IMR-90 (cell line): Measurements from ENCODE around the gene ATP5F1B.

Experiments
- CTCF ChIP-seq: conservative IDR thresholded peaks from 2 replicates; pipeline ENCODE4 v1.5.1; 2012; ENCODE audit warnings: mild to moderate bottlenecking, low read depth, low read length, improper control_type of control experiment
- POLR2A ChIP-seq: IDR thresholded peaks from 2 replicates; pipeline ENCODE4 v1.6.1; 2012; ENCODE audit warnings: mild to moderate bottlenecking, low read depth, low read length
- RAD21 ChIP-seq: IDR thresholded peaks from 2 replicates; pipeline ENCODE4 v1.6.1; 2012; ENCODE audit warnings: low read length, improper control_type of control experiment

GRCh38 chr12:56591126-56591525 is 54.7 kb downstream of the ATP5F1B start:
- TF ChIP-seq CTCF: no peak
- TF ChIP-seq RAD21: no peak
- TF ChIP-seq POLR2A: no peak
